Liver (tissue), 3 donors: ENCODE measurements around the gene ARL5A.

ENCODE experiments used
- ATF3 ChIP-seq: IDR thresholded peaks from 2 replicates; pipeline ENCODE4 v1.6.1; 2016; ENCODE audit warnings: antibody characterized with exemption
- CTCF ChIP-seq: fragments of 150-350 bp; IDR thresholded peaks from 2 replicates; pipeline ENCODE4 v1.5.1; 2017; ENCODE audit warnings: improper control_type of control experiment, low read depth, low read length; ENCODE audit not compliant: missing input control
- GABPA ChIP-seq, 2 donors: IDR thresholded peaks in 1 of 2; conservative IDR thresholded peaks in 1 of 2; 2 replicates each; pipeline ENCODE4 v1.6.1; 2016; ENCODE audit warnings: antibody characterized with exemption in 2 of 2, mild to moderate bottlenecking in 1 of 2, moderate library complexity in 1 of 2
- RXRA ChIP-seq, 2 donors: IDR thresholded peaks; 2 replicates each; pipeline ENCODE4 v1.6.1; 2017 to 2018; ENCODE audit warnings: antibody characterized with exemption in 2 of 2, mild to moderate bottlenecking in 1 of 2
- SP1 ChIP-seq: IDR thresholded peaks from 2 replicates; pipeline ENCODE4 v1.6.1; 2018; ENCODE audit warnings: antibody characterized with exemption, mild to moderate bottlenecking
- donor health status: healthy.
- donor health status: healthy.

- TF ChIP-seq RXRA (IDR thresholded peaks at IDR 0.05): no peak
- TF ChIP-seq CTCF: no peak
- TF ChIP-seq ATF3: no peak
- no peak for TF ChIP-seq SP1
- no peak for TF ChIP-seq GABPA (IDR thresholded peaks at IDR 0.05 in 1 of 2, conservative IDR thresholded peaks at IDR 0.05 in 1 of 2)
These were observed 8.3 kb downstream of the ARL5A start for GRCh38 chr2:151819920-151820319.
